Measurements from ENCODE around the gene HSPB9.

DNA sequence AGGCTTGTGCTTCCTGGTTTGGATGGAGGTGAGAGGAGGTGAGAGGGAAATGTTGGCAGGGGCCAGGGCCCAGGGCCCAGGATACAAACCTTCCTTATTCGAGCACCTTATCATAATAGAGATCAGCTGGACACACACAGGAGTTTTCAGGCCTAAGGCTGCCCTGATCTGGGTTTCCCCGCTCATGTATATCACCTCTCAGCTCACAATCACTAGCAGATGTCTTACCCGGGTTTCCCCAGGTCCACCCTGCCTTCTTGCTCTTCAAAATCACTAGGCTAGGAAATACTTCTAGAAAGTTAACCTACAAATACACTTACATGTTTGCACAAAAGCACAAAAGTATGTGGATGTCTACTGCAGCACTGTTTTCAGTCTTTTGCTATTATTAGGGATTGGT is 4.2 kb downstream of the HSPB9 start:
- no peak for TF ChIP-seq RAD21 (IDR thresholded peaks at IDR 0.05; ENCODE audit: low read depth)
- TF ChIP-seq, protein P1, sequence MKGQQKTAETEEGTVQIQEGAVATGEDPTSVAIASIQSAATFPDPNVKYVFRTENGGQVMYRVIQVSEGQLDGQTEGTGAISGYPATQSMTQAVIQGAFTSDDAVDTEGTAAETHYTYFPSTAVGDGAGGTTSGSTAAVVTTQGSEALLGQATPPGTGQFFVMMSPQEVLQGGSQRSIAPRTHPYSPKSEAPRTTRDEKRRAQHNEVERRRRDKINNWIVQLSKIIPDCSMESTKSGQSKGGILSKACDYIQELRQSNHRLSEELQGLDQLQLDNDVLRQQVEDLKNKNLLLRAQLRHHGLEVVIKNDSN (IDR thresholded peaks at IDR 0.05): no peak
- TF ChIP-seq YY1 (IDR thresholded peaks at IDR 0.05; ENCODE audit: low read depth): no peak
- TF ChIP-seq FOXM1 (IDR thresholded peaks at IDR 0.05; ENCODE audit: borderline replicate concordance, low read depth): no peak
- TF ChIP-seq NFIC (IDR thresholded peaks at IDR 0.05): no peak
- TF ChIP-seq EP300 (IDR thresholded peaks at IDR 0.05; ENCODE audit: borderline replicate concordance): no peak
- TF ChIP-seq EGR1 (IDR thresholded peaks at IDR 0.05): no peak
- TF ChIP-seq, protein P2, sequence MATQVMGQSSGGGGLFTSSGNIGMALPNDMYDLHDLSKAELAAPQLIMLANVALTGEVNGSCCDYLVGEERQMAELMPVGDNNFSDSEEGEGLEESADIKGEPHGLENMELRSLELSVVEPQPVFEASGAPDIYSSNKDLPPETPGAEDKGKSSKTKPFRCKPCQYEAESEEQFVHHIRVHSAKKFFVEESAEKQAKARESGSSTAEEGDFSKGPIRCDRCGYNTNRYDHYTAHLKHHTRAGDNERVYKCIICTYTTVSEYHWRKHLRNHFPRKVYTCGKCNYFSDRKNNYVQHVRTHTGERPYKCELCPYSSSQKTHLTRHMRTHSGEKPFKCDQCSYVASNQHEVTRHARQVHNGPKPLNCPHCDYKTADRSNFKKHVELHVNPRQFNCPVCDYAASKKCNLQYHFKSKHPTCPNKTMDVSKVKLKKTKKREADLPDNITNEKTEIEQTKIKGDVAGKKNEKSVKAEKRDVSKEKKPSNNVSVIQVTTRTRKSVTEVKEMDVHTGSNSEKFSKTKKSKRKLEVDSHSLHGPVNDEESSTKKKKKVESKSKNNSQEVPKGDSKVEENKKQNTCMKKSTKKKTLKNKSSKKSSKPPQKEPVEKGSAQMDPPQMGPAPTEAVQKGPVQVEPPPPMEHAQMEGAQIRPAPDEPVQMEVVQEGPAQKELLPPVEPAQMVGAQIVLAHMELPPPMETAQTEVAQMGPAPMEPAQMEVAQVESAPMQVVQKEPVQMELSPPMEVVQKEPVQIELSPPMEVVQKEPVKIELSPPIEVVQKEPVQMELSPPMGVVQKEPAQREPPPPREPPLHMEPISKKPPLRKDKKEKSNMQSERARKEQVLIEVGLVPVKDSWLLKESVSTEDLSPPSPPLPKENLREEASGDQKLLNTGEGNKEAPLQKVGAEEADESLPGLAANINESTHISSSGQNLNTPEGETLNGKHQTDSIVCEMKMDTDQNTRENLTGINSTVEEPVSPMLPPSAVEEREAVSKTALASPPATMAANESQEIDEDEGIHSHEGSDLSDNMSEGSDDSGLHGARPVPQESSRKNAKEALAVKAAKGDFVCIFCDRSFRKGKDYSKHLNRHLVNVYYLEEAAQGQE (IDR thresholded peaks at IDR 0.05; ENCODE audit: low read depth): no peak
- TF ChIP-seq TAF1 (IDR thresholded peaks at IDR 0.05; ENCODE audit: low read depth): no peak
- TF ChIP-seq CREB1 (IDR thresholded peaks at IDR 0.05; ENCODE audit: low read depth): no peak
- TF ChIP-seq, protein P3, sequence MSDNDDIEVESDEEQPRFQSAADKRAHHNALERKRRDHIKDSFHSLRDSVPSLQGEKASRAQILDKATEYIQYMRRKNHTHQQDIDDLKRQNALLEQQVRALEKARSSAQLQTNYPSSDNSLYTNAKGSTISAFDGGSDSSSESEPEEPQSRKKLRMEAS (IDR thresholded peaks at IDR 0.05): no peak
- TF ChIP-seq CEBPB (IDR thresholded peaks at IDR 0.05): no peak
- TF ChIP-seq TCF12 (IDR thresholded peaks at IDR 0.05; ENCODE audit: low read depth): no peak
- TF ChIP-seq ZBTB7A (IDR thresholded peaks at IDR 0.05; ENCODE audit: low read depth): no peak

All from Ishikawa (cell line).